HCT116 (cell line): ENCODE data around the gene GFY. TPM values are rescaled to one million over a fixed set of nuclear protein-coding genes. Genes with fewer than 3 reads are reported as not detected.

Experiments
- ATAC-seq: fragments of 200-7000 bp; cut with Tn5 transposase; 2 replicates; pipeline ENCODE4 v1.9.1; 2020; ENCODE audit warnings: mild to moderate bottlenecking, moderate library complexity
- BruUV-seq: library from RNA; stranded (reverse); fragments of 400-500 nt; replicated peaks from 2 replicates; lab custom pipeline; 2021; lab: Mats Ljungman, UMichigan
- CTCF ChIA-PET: fragments of 300-600 bp; sonication (Branson Sonifier 250); formaldehyde crosslinking; loops from one replicate; lab custom pipeline; 2021; ENCODE audit warnings: antibody characterized with exemption; lab: Charles Lee
- POLR2A ChIA-PET: fragments of 300-600, 350-600 bp; sonication (Branson Sonifier 250); formaldehyde crosslinking; loops from one replicate; lab custom pipeline; 2021; ENCODE audit warnings: antibody characterized with exemption; lab: Charles Lee
- RAD21 ChIA-PET, 2 experiments: fragments of 300-600 bp; sonication (Branson Sonifier 250); formaldehyde crosslinking; loops; one replicate each; lab custom pipeline; 2023; ENCODE audit warnings: low total read pairs in 2 of 2; ENCODE audit not compliant: uncharacterized antibody in 2 of 2, unreplicated experiment in 2 of 2, low non-redundant PET in 1 of 2; lab: Charles Lee
- DNase-seq: peaks from one replicate; pipeline ENCODE4 v3.0.0-alpha.2; 2010; ENCODE audit warnings: low read depth, low spot score
- H2AFZ ChIP-seq: fragments of 200-600 bp; shearing (Covaris generic), sonication (generic); 2 replicates; pipeline ENCODE4 v1.6.1; 2017; ENCODE audit warnings: low read depth, mixed run types, mixed read lengths, antibody characterized with exemption, low read length; ENCODE audit not compliant: poor library complexity, severe bottlenecking
- H3K27ac ChIP-seq: 2 replicates; pipeline ENCODE4 v1.5.1; 2012; ENCODE audit warnings: low read depth, low read length
- H3K27me3 ChIP-seq: fragments of 200-600 bp; sonication (generic); 2 replicates; pipeline ENCODE4 v1.6.1; 2016; ENCODE audit warnings: mixed run types, low read length, mixed read lengths; ENCODE audit not compliant: insufficient read depth
- H3K36me3 ChIP-seq, 2 experiments: fragments of 200-500 bp in 1 of 2; fragments of 200-600 bp in 1 of 2; sonication (Bioruptor generic) in 1 of 2; sonication (generic) in 1 of 2; 2 replicates each; pipeline versions ENCODE4 v1.5.1 to v1.6.1; 2014 to 2016; ENCODE audit warnings: low read length in 2 of 2, inconsistent platforms in 1 of 2, mixed read lengths in 1 of 2, mixed run types in 1 of 2; ENCODE audit not compliant: insufficient read depth in 2 of 2, control insufficient read depth in 1 of 2
- H3K4me1 ChIP-seq, 2 experiments: fragments of 200-600 bp in 1 of 2; sonication (generic) in 1 of 2; 2 replicates each; pipeline versions ENCODE4 v1.5.1 to v1.6.1; 2012 to 2017; ENCODE audit warnings: low read length in 2 of 2, inconsistent platforms in 1 of 2, mild to moderate bottlenecking in 1 of 2, mixed read lengths in 1 of 2, mixed run types in 1 of 2, moderate library complexity in 1 of 2; ENCODE audit not compliant: insufficient read depth in 2 of 2, control insufficient read depth in 1 of 2
- H3K4me2 ChIP-seq: fragments of 200-600 bp; sonication (generic); 2 replicates; pipeline ENCODE4 v1.6.1; 2017; ENCODE audit warnings: mixed run types, low read length, mixed read lengths
- H3K4me3 ChIP-seq, 2 experiments: fragments of 200-600 bp in 1 of 2; sonication (generic) in 1 of 2; replicated peaks in 1 of 2; 2 replicates each; pipeline ENCODE4 v1.5.1; 2011 to 2016; ENCODE audit warnings: low read length in 2 of 2, control low read depth in 1 of 2, low read depth in 1 of 2, mild to moderate bottlenecking in 1 of 2, mixed read lengths in 1 of 2, mixed run types in 1 of 2
- H3K79me2 ChIP-seq: fragments of 200-600 bp; sonication (generic); 2 replicates; pipeline ENCODE4 v1.6.1; 2017; ENCODE audit warnings: mild to moderate bottlenecking, mixed run types, low read length, moderate library complexity, mixed read lengths; ENCODE audit not compliant: insufficient read depth
- H3K9ac ChIP-seq: fragments of 200-600 bp; sonication (generic); 2 replicates; pipeline ENCODE4 v1.6.1; 2016; ENCODE audit warnings: low read length, mixed read lengths
- H3K9me2 ChIP-seq: fragments of 200-600 bp; sonication (generic), shearing (Covaris generic); 2 replicates; pipeline ENCODE4 v1.6.1; 2017; ENCODE audit warnings: mixed run types, mild to moderate bottlenecking, moderate library complexity; ENCODE audit not compliant: insufficient read depth
- H3K9me3 ChIP-seq, 2 experiments: fragments of 200-500 bp in 1 of 2; fragments of 200-600 bp in 1 of 2; sonication (Bioruptor generic) in 1 of 2; sonication (generic) in 1 of 2; 2 replicates each; pipeline ENCODE4 v1.6.1; 2014 to 2017; ENCODE audit warnings: low read length in 2 of 2, mixed read lengths in 2 of 2, inconsistent platforms in 1 of 2, low read depth in 1 of 2, mild to moderate bottlenecking in 1 of 2, mixed run types in 1 of 2, moderate library complexity in 1 of 2; ENCODE audit not compliant: control insufficient read depth in 1 of 2, insufficient read depth in 1 of 2
- H4K20me1 ChIP-seq: fragments of 200-600 bp; sonication (generic), shearing (Covaris generic); 2 replicates; pipeline ENCODE4 v1.6.1; 2017; ENCODE audit warnings: mixed run types, mild to moderate bottlenecking, moderate library complexity; ENCODE audit not compliant: insufficient read depth
- ATF3 ChIP-seq: IDR thresholded peaks from 2 replicates; pipeline ENCODE4 v1.6.1; 2012
- CBX3 ChIP-seq: IDR thresholded peaks from 2 replicates; pipeline ENCODE4 v1.6.1; 2012; ENCODE audit warnings: low read depth
- CEBPB ChIP-seq: IDR thresholded peaks from 2 replicates; pipeline ENCODE4 v1.6.1; 2012; ENCODE audit warnings: low read depth
- EGR1 ChIP-seq: IDR thresholded peaks from 2 replicates; pipeline ENCODE4 v1.6.1; 2012; ENCODE audit warnings: low read depth
- ELF1 ChIP-seq: IDR thresholded peaks from 2 replicates; pipeline ENCODE4 v1.6.1; 2012; ENCODE audit warnings: low read depth, borderline replicate concordance
- EZH2phosphoT487 ChIP-seq: fragments of 200-600 bp; IDR thresholded peaks from 2 replicates; pipeline ENCODE4 v1.6.1; 2018; ENCODE audit warnings: antibody characterized with exemption, borderline replicate concordance
- FOSL1 ChIP-seq: IDR thresholded peaks from 2 replicates; pipeline ENCODE4 v1.6.1; 2012; ENCODE audit warnings: low read depth
- JUND ChIP-seq: IDR thresholded peaks from 2 replicates; pipeline ENCODE4 v1.6.1; 2012
- POLR2A ChIP-seq: IDR thresholded peaks from 2 replicates; pipeline ENCODE4 v1.7.0; 2011; ENCODE audit warnings: borderline replicate concordance; ENCODE audit not compliant: insufficient read depth, insufficient read length; ENCODE audit errors: extremely low read depth
- POLR2AphosphoS5 ChIP-seq: IDR thresholded peaks from 2 replicates; pipeline ENCODE4 v1.6.1; 2011; ENCODE audit warnings: mild to moderate bottlenecking, low read depth, low read length, moderate library complexity
- REST ChIP-seq: IDR thresholded peaks from 2 replicates; pipeline ENCODE4 v1.6.1; 2012; ENCODE audit warnings: low read depth
- YY1 ChIP-seq: IDR thresholded peaks from 2 replicates; pipeline ENCODE4 v1.6.1; 2011; ENCODE audit warnings: low read length, low read depth, moderate library complexity, mild to moderate bottlenecking; ENCODE audit not compliant: insufficient replicate concordance; ENCODE audit errors: extremely low read depth
- ZBTB33 ChIP-seq: IDR thresholded peaks from 2 replicates; pipeline ENCODE4 v1.6.1; 2011; ENCODE audit warnings: mild to moderate bottlenecking, low read length, moderate library complexity; ENCODE audit not compliant: insufficient replicate concordance; ENCODE audit errors: extremely low read depth
- ZFX ChIP-seq: fragments of 450-650 bp; IDR thresholded peaks from 2 replicates; pipeline ENCODE4 v1.6.1; 2017
- ZNF274 ChIP-seq: fragments of 200-500 bp; sonication (Bioruptor generic); IDR thresholded peaks from 2 replicates; pipeline ENCODE4 v1.6.1; 2014; ENCODE audit warnings: mild to moderate bottlenecking, low read depth, low read length, inconsistent platforms
- intact Hi-C: fragments of 100-400 bp; cut with micrococcal nuclease; formaldehyde crosslinking; loops from 2 replicates; pipeline ENCODE4 v1.10.0; 2022
- total RNA-seq: library from RNA; stranded (reverse); gene quantifications from one replicate; pipeline ENCODE4 v1.2.1, GENCODE V29; 2021; ENCODE audit not compliant: unreplicated experiment

Gene GFY
- total RNA-seq, 1 experiment from 2014 or later, result 2.6 TPM

- Histone ChIP-seq H3K4me3 (no peak overlapping the region), H3K9ac (no peak overlapping the region), H3K4me1 (no peaks in the 10 kb centered on the region), H3K27ac (no peak overlapping the region), H3K27me3 (no peaks in the 10 kb centered on the region), H4K20me1 (no peaks in the 10 kb centered on the region), H3K9me2 (no peaks in the 10 kb centered on the region), H2AFZ (no peak overlapping the region), H3K79me2 (no peaks in the 10 kb centered on the region), H3K36me3 (no peaks in the 10 kb centered on the region), H3K4me2 (no peak overlapping the region), H3K9me3 (peaks cover 6 to 7% of the 10 kb centered on the region in 2 experiments)
- DNase-seq (no peak), ATAC-seq (no peak)
- ChIA-PET CTCF (interaction anchor here (1.1 kb wide), 1 partner anchor 11 kb away, joined by 3 read pairs; no protein-coding TSS in a partner anchor), POLR2A (no interaction called here), RAD21 (no interaction called here)
- no TSS peak for BruUV-seq
- TF ChIP-seq ELF1, result no peak
- TF ChIP-seq POLR2AphosphoS5, result no peak
- TF ChIP-seq EGR1, result no peak
- no peak for TF ChIP-seq ZNF274
- no peak for TF ChIP-seq REST
- TF ChIP-seq ZFX, result no peak
- no peak for TF ChIP-seq YY1
- TF ChIP-seq ATF3, result no peak
- TF ChIP-seq ZBTB33, result no peak
- TF ChIP-seq FOSL1, result no peak
- TF ChIP-seq JUND, result no peak
- TF ChIP-seq CEBPB, result no peak
- no peak for TF ChIP-seq POLR2A
- no peak for TF ChIP-seq EZH2phosphoT487
- TF ChIP-seq CBX3, result no peak
- intact Hi-C loops, result no loop called here
Measured at GRCh38 chr19:49378512-49378911, 46.7 kb upstream of the GFY start.
